Astrocyte of the cerebellum (primary cell): Measurements from ENCODE around the gene CUX1.
"Not testable (repeated sequence)": the region's sequence is repeated elsewhere in the genome, so short reads cannot be mapped to it uniquely, and the experiment has no call there.

ENCODE experiments used
- DNase-seq: peaks from one replicate; pipeline ENCODE4 v3.0.0-alpha.2; 2011; ENCODE audit warnings: low read depth
- H3K4me3 ChIP-seq: 2 replicates; pipeline ENCODE4 v1.5.1; 2011; ENCODE audit warnings: mild to moderate bottlenecking, low read depth, low read length, moderate library complexity
- CTCF ChIP-seq: IDR thresholded peaks from 2 replicates; pipeline ENCODE4 v1.5.1; 2012; ENCODE audit warnings: low read length, low read depth, moderate library complexity, mild to moderate bottlenecking; ENCODE audit errors: missing control alignments
- in situ Hi-C: cut with HindIII; loops from 2 replicates; pipeline ENCODE4 v1.10.0; 2017; ENCODE audit warnings: low sequenced_read_pairs

The CUX1 gene

GRCh38 chr7:102296514-102296913 is 479.1 kb downstream of the CUX1 start:
- no peak overlapping the region for H3K4me3 ChIP-seq
- DNase-seq = no peak
- TF ChIP-seq CTCF = no peak
- in situ Hi-C loops = no loop called here

GRCh38 chr7:102297487-102298218 is 480.2 kb downstream of the CUX1 start:
- TF ChIP-seq CTCF = no peak
- H3K4me3 ChIP-seq = no peak overlapping the region
- DNase-seq = no peak
- in situ Hi-C loops = no loop called here

- no peak overlapping the region for H3K4me3 ChIP-seq
- in situ Hi-C loops = no loop called here
- no peak for DNase-seq
- peak; percentile 6 for TF ChIP-seq CTCF
Measured at GRCh38 chr7:102300643-102301221, 483.3 kb downstream of the CUX1 start.

- H3K4me3 ChIP-seq, in situ Hi-C loops, DNase-seq: not testable (repeated sequence)
Measured at GRCh38 chr7:102301367-102301766, 483.9 kb downstream of the CUX1 start.

- no peak overlapping the region for H3K4me3 ChIP-seq
- in situ Hi-C loops = no loop called here
- TF ChIP-seq CTCF = no peak
- DNase-seq = no peak
Measured at GRCh38 chr7:102302025-102302424, 484.6 kb downstream of the CUX1 start.

- TF ChIP-seq CTCF = no peak
- DNase-seq = no peak
- H3K4me3 ChIP-seq = no peak overlapping the region
- in situ Hi-C loops = no loop called here
Measured at GRCh38 chr7:102303669-102304422, 486.4 kb downstream of the CUX1 start.

GRCh38 chr7:102304668-102305067 is 487.2 kb downstream of the CUX1 start:
- in situ Hi-C loops = no loop called here
- no peak overlapping the region for H3K4me3 ChIP-seq
- TF ChIP-seq CTCF = no peak
- no peak for DNase-seq
